ENCODE measurements around the gene SLC25A38.
A peak's percentile ranks its signal among the peaks of the same experiment; 100 is the strongest.
"Not testable (repeated sequence)": the region's sequence is repeated elsewhere in the genome, so short reads cannot be mapped to it uniquely, and the experiment has no call there.

Gene SLC25A38

GRCh38 chr3:39383045-39383880, at the start of gene SLC25A38:
Gene SLC25A38, plus strand, starts transcription at chr3:39383370. Its CDS starts 355 bp downstream, at chr3:39383725.
- DNase-seq (ENCODE audit: low read depth): peak; percentile 63

GRCh38 chr3:39333607-39334006, 49.6 kb upstream of the SLC25A38 start:
- DNase-seq (ENCODE audit: low read depth): no peak

GRCh38 chr3:39334205-39334604, 49.0 kb upstream of the SLC25A38 start:
- DNase-seq (ENCODE audit: low read depth): no peak

GRCh38 chr3:39338201-39338600, 45.0 kb upstream of the SLC25A38 start:
- no peak for DNase-seq (ENCODE audit: low read depth)

GRCh38 chr3:39339086-39339485, 44.1 kb upstream of the SLC25A38 start:
- no peak for DNase-seq (ENCODE audit: low read depth)

GRCh38 chr3:39343076-39343717, 40.0 kb upstream of the SLC25A38 start:
- DNase-seq (ENCODE audit: low read depth): no peak

GRCh38 chr3:39343760-39344159, 39.4 kb upstream of the SLC25A38 start:
- no peak for DNase-seq (ENCODE audit: low read depth)

GRCh38 chr3:39344746-39345344, 38.3 kb upstream of the SLC25A38 start:
- no peak for DNase-seq (ENCODE audit: low read depth)

GRCh38 chr3:39346785-39347585, 36.2 kb upstream of the SLC25A38 start:
- DNase-seq (ENCODE audit: low read depth): no peak

- DNase-seq (ENCODE audit: low read depth): no peak
Observed at GRCh38 chr3:39347586-39347876, 35.6 kb upstream of the SLC25A38 start.

GRCh38 chr3:39349080-39349479, 34.1 kb upstream of the SLC25A38 start:
- no peak for DNase-seq (ENCODE audit: low read depth)

GRCh38 chr3:39350714-39351113, 32.5 kb upstream of the SLC25A38 start:
- DNase-seq (ENCODE audit: low read depth): no peak

- not testable (repeated sequence) for DNase-seq (ENCODE audit: low read depth)
Observed at GRCh38 chr3:39351134-39351533, 32.0 kb upstream of the SLC25A38 start.

- DNase-seq (ENCODE audit: low read depth): not testable (repeated sequence)
Observed at GRCh38 chr3:39353168-39353927, 29.8 kb upstream of the SLC25A38 start.

GRCh38 chr3:39358333-39358732, 24.8 kb upstream of the SLC25A38 start:
- no peak for DNase-seq (ENCODE audit: low read depth)

GRCh38 chr3:39361252-39361927, 21.8 kb upstream of the SLC25A38 start:
- no peak for DNase-seq (ENCODE audit: low read depth)

GRCh38 chr3:39362192-39362591, 21.0 kb upstream of the SLC25A38 start:
- no peak for DNase-seq (ENCODE audit: low read depth)

GRCh38 chr3:39362812-39363211, 20.4 kb upstream of the SLC25A38 start:
- no peak for DNase-seq (ENCODE audit: low read depth)

GRCh38 chr3:39370450-39370849, 12.7 kb upstream of the SLC25A38 start:
- DNase-seq (ENCODE audit: low read depth): not testable (repeated sequence)

- DNase-seq (ENCODE audit: low read depth): no peak
Observed at GRCh38 chr3:39372833-39373232, 10.3 kb upstream of the SLC25A38 start.

Measured in activated T-helper 1 cell treated with Interleukin-2 at 50 U/mL for 16 hours (primary cell).